ENCODE results near the gene RAB8B. TPM values are rescaled to one million over a fixed set of nuclear protein-coding genes. Genes with fewer than 3 reads are reported as not detected.

RAB8B gene
- total RNA-seq, 1 experiment from 2014 or later, result 11.7 TPM

GRCh38 chr15:63181648-63182047, 7.8 kb upstream of the RAB8B start:
- no peak overlapping the region for H3K4me3 Mint-ChIP-seq (ENCODE audit: unreplicated experiment)
- H3K27ac Mint-ChIP-seq (ENCODE audit: low read depth, unreplicated experiment), result no peak overlapping the region
- no TSS peak for BruUV-seq (replicated peaks)
- DNase-seq (ENCODE audit: unreplicated experiment), result no peak
- ChIA-PET CTCF (interaction anchor here (0.6 kb wide), 1 partner anchor 45 kb away, joined by 3 read pairs; no protein-coding TSS in a partner anchor), POLR2A (interaction anchor here (1.9 kb wide), 1 partner anchor 24 kb away, joined by 7 read pairs; the partner anchor contains the start of gene RPS27L)
- no peaks in the 10 kb centered on the region for H3K9me3 Mint-ChIP-seq (ENCODE audit: unreplicated experiment)
- no peaks in the 10 kb centered on the region for H3K27me3 Mint-ChIP-seq (ENCODE audit: insufficient read depth, unreplicated experiment)
- no peak for TF ChIP-seq CTCF (IDR thresholded peaks at IDR 0.05; ENCODE audit: unreplicated experiment)
- H3K36me3 Mint-ChIP-seq (ENCODE audit: insufficient read depth, unreplicated experiment), result no peaks in the 10 kb centered on the region
- peaks cover 15% of the 10 kb centered on the region for H3K4me1 Mint-ChIP-seq (ENCODE audit: insufficient read depth, unreplicated experiment)
- intact Hi-C loops (cut with micrococcal nuclease), result no loop called here

GRCh38 chr15:63185206-63185605, 4.2 kb upstream of the RAB8B start:
- H3K4me3 Mint-ChIP-seq (ENCODE audit: unreplicated experiment), result no peak overlapping the region
- no peaks in the 10 kb centered on the region for H3K9me3 Mint-ChIP-seq (ENCODE audit: unreplicated experiment)
- ChIA-PET CTCF (interaction anchor here (0.9 kb wide), 1 partner anchor 91 kb away, joined by 4 read pairs; no protein-coding TSS in a partner anchor), POLR2A (interaction anchor here (0.8 to 2.9 kb wide), 7 partner anchors 8 to 62 kb away, joined by 3 to 22 read pairs (median 5); partner anchors contain the start of gene RPS27L)
- peaks cover 18% of the 10 kb centered on the region for H3K4me1 Mint-ChIP-seq (ENCODE audit: insufficient read depth, unreplicated experiment)
- intact Hi-C loops (cut with micrococcal nuclease), result no loop called here
- BruUV-seq (replicated peaks), result no TSS peak
- no peak for DNase-seq (ENCODE audit: unreplicated experiment)
- H3K27ac Mint-ChIP-seq (ENCODE audit: low read depth, unreplicated experiment), result no peak overlapping the region
- H3K36me3 Mint-ChIP-seq (ENCODE audit: insufficient read depth, unreplicated experiment), result no peaks in the 10 kb centered on the region
- TF ChIP-seq CTCF (IDR thresholded peaks at IDR 0.05; ENCODE audit: unreplicated experiment), result no peak
- H3K27me3 Mint-ChIP-seq (ENCODE audit: insufficient read depth, unreplicated experiment), result no peaks in the 10 kb centered on the region

GRCh38 chr15:63186065-63186464, 3.3 kb upstream of the RAB8B start:
- ChIA-PET CTCF (interaction anchor here (0.6 kb wide), 1 partner anchor 1283 kb away, joined by 3 read pairs; no protein-coding TSS in a partner anchor), POLR2A (interaction anchor here (0.7 to 2.9 kb wide), 10 partner anchors 9 to 134 kb away, joined by 3 to 22 read pairs (median 4); partner anchors contain the start of gene RPS27L)
- H3K27ac Mint-ChIP-seq (ENCODE audit: low read depth, unreplicated experiment), result peak overlapping the region; percentile 92
- H3K27me3 Mint-ChIP-seq (ENCODE audit: insufficient read depth, unreplicated experiment), result no peaks in the 10 kb centered on the region
- intact Hi-C loops (cut with micrococcal nuclease), result no loop called here
- peak overlapping the region; percentile 22 for H3K4me3 Mint-ChIP-seq (ENCODE audit: unreplicated experiment)
- DNase-seq (ENCODE audit: unreplicated experiment), result peak; percentile 79
- peaks cover 27% of the 10 kb centered on the region for H3K4me1 Mint-ChIP-seq (ENCODE audit: insufficient read depth, unreplicated experiment)
- no peaks in the 10 kb centered on the region for H3K36me3 Mint-ChIP-seq (ENCODE audit: insufficient read depth, unreplicated experiment)
- H3K9me3 Mint-ChIP-seq (ENCODE audit: unreplicated experiment), result no peaks in the 10 kb centered on the region
- no TSS peak for BruUV-seq (replicated peaks)
- no peak for TF ChIP-seq CTCF (IDR thresholded peaks at IDR 0.05; ENCODE audit: unreplicated experiment)

GRCh38 chr15:63187589-63188226, 1.7 kb upstream of the RAB8B start:
- BruUV-seq (replicated peaks), result no TSS peak
- H3K9me3 Mint-ChIP-seq (ENCODE audit: unreplicated experiment), result no peaks in the 10 kb centered on the region
- no peak overlapping the region for H3K27ac Mint-ChIP-seq (ENCODE audit: low read depth, unreplicated experiment)
- H3K27me3 Mint-ChIP-seq (ENCODE audit: insufficient read depth, unreplicated experiment), result no peaks in the 10 kb centered on the region
- ChIA-PET CTCF (interaction anchor here (0.7 to 1.6 kb wide), 2 partner anchors 15 to 1574 kb away, joined by 3 to 4 read pairs; no protein-coding TSS in a partner anchor), POLR2A (interaction anchor here (0.6 to 2.5 kb wide), 3 partner anchors 31 to 199 kb away, joined by 3 to 21 read pairs (median 3); partner anchors contain the start of gene RPS27L)
- DNase-seq (ENCODE audit: unreplicated experiment), result no peak
- no peaks in the 10 kb centered on the region for H3K36me3 Mint-ChIP-seq (ENCODE audit: insufficient read depth, unreplicated experiment)
- H3K4me3 Mint-ChIP-seq (ENCODE audit: unreplicated experiment), result no peak overlapping the region
- H3K4me1 Mint-ChIP-seq (ENCODE audit: insufficient read depth, unreplicated experiment), result peaks cover 34% of the 10 kb centered on the region
- intact Hi-C loops (cut with micrococcal nuclease), result no loop called here
- no peak for TF ChIP-seq CTCF (IDR thresholded peaks at IDR 0.05; ENCODE audit: unreplicated experiment)
